Body of pancreas (tissue), 4 donors: ENCODE data around the gene IER3IP1.

ENCODE experiments used
- CTCF ChIP-seq, 7 experiments: fragments of 450-650 bp in 4 of 7; fragments of 200-600 bp in 3 of 7; sonication (generic) in 3 of 7; IDR thresholded peaks; one replicate each; pipeline ENCODE4 v1.5.1; 2016 to 2019; ENCODE audit warnings: antibody characterized with exemption in 7 of 7
- POLR2A ChIP-seq, 3 donors: fragments of 450-650 bp; IDR thresholded peaks; one replicate each; pipeline ENCODE4 v1.6.1; 2016; ENCODE audit warnings: antibody characterized with exemption in 3 of 3, mild to moderate bottlenecking in 2 of 3

- TF ChIP-seq CTCF (IDR thresholded peaks at IDR 0.05) (no peak), POLR2A (IDR thresholded peaks at IDR 0.05) (no peak)
These were observed 66.4 kb downstream of the IER3IP1 start for GRCh38 chr18:47109720-47110119.
